ENCODE measurements around the gene TATDN3. TPM values are rescaled to one million over a fixed set of nuclear protein-coding genes. Genes with fewer than 3 reads are reported as not detected.
"Not testable (repeated sequence)": the region's sequence is repeated elsewhere in the genome, so short reads cannot be mapped to it uniquely, and the experiment has no call there.

TATDN3 gene
- total RNA-seq, 1 experiment from 2014 or later: 18.7 TPM

DNA sequence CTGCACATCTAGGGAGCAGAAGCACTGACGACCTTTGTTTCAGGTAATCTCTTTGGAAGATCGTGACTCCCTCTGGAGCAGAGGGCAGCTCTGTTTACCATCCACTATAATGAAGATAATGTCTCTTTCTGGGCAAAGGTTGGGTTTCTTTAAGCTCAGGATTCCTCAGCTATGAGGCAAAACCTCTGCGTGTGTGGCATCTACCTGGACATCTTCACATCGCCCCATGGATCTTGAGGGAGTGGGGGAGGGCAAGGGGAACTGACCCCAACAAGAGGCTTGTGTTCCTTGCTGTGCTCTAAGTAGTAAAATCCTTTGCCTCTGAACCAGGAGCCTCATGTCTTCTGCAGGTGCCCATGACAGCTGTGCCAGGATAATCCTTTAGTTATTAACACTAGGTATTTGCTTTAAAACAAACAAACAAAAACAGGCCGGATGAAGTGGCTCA lies 36.2 kb downstream of the TATDN3 start:
- no peak for DNase-seq (ENCODE audit: low spot score)

- no peak for DNase-seq (ENCODE audit: low spot score)
Observed at GRCh38 chr1:212828395-212828794, 36.7 kb downstream of the TATDN3 start.

DNA sequence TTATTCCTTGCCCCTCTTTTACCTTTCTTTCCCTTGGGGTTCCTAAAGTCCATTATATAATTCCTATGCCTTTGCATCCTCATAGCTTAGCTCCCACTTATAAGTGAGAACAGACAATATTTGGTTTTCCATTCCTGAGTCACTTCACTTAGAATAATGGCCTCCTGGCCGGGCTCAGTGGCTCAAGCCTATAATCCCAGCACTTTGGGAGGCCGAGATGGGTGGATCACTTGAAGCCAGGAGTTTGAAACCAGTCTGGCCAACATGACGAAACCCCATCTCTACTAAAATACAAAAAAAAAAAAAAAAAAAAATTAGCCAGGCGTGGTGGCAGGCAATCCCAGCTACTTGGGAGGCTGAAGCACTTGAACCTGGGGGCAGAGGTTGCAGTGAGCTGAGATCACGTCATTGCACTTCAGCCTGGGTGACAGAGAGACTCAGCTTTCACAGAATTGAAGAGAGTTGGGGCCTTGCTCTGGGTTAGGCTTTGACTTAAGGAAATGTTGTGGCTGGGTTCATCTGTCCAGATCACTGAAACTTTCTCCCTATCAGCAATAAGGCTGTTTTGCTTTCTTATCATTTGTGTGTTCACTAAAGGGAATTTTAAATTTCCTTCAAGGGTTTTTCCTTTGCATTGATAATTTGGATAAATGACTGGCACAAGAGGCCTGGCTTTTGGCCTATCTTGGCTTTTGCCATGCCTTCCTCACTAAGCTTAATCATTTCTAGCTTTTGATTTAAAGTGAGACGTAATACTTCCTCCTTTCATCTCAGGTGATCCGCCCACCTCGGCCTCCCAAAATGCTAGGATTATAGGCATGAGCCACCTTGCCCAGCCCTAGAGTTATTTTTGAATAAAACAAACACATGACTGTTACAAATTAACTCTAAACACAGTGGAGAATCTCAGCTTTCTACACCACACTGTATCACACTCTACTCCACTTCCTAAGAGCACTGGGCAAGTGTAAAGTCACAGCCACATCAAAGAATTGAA lies 41.8 kb downstream of the TATDN3 start:
- DNase-seq (ENCODE audit: low spot score): not testable (repeated sequence)

- no peak for DNase-seq (ENCODE audit: low spot score)
Observed at GRCh38 chr1:212838145-212838544, 46.5 kb downstream of the TATDN3 start.

- DNase-seq (ENCODE audit: low spot score): not testable (repeated sequence)
Observed at GRCh38 chr1:212844521-212844920, 52.8 kb downstream of the TATDN3 start.

- DNase-seq (ENCODE audit: low spot score): no peak
Observed at GRCh38 chr1:212847549-212847948, 55.9 kb downstream of the TATDN3 start, which contains the start of gene SPATA45. Gene SPATA45, minus strand, starts transcription at chr1:212847649. Its CDS starts 11,500 bp downstream, at chr1:212836149.

DNA sequence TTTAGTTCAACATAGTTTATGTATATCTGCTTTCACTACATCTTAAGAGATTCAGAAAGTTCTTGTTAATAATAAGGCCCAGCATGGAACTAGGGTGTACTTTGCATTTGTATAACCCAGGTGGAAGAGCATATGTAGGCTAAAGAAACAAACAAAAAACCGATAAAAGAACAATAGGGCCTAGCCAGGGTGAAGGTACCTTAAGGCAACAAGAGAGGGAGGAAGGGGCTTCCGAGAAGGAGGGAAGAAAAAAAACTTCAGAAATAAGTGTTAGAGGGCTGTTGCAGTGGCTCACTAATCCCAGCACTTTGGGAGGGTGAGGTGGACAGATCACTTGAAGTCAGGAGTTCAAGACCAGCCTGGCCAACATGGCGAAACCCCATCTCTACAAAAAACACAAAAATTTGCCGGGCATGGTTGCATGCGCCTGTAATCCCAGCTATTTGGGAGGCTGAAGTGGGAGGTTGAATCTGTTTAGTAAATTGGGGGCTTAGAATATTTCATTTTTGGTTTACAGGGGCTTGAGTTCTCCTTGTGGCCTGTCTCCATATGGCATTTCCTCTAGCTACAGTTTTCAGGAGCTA lies 60.5 kb downstream of the TATDN3 start:
- DNase-seq (ENCODE audit: low spot score): no peak

GRCh38 chr1:212853658-212854057 lies 62.0 kb downstream of the TATDN3 start:
- DNase-seq (ENCODE audit: low spot score): no peak

GRCh38 chr1:212856755-212857154 lies 65.1 kb downstream of the TATDN3 start:
- DNase-seq (ENCODE audit: low spot score): no peak

DNA sequence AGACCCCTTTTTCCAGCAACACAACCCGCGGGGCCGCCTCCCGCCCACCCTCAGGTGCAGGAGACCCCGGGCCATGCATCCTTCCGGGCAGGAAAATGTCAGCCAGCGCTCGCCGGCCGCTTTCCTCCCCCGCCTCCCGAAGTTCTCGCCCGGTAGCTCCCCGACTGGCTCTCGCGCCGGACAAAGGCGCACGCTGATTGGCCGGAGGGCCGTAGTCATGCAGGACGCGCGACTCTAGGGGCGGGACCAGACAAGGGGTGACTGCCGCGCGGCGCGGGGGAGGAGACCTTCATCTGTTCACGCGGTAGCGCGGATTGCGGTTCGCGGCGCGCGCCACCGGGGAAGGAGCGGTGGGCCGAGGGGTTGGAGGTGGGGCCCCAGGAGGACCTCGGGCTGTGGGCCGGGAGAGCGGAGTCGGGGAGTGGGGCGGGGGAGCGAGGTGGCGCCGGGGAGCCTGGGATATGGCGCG lies 66.3 kb downstream of the TATDN3 start, which contains the start of gene FLVCR1:
FLVCR1 (plus strand) TSS at position 284 of the 469 bp plus-strand sequence; CDS start at position 462, 178 bp downstream.
- DNase-seq (ENCODE audit: low spot score): peak; percentile 93

DNA sequence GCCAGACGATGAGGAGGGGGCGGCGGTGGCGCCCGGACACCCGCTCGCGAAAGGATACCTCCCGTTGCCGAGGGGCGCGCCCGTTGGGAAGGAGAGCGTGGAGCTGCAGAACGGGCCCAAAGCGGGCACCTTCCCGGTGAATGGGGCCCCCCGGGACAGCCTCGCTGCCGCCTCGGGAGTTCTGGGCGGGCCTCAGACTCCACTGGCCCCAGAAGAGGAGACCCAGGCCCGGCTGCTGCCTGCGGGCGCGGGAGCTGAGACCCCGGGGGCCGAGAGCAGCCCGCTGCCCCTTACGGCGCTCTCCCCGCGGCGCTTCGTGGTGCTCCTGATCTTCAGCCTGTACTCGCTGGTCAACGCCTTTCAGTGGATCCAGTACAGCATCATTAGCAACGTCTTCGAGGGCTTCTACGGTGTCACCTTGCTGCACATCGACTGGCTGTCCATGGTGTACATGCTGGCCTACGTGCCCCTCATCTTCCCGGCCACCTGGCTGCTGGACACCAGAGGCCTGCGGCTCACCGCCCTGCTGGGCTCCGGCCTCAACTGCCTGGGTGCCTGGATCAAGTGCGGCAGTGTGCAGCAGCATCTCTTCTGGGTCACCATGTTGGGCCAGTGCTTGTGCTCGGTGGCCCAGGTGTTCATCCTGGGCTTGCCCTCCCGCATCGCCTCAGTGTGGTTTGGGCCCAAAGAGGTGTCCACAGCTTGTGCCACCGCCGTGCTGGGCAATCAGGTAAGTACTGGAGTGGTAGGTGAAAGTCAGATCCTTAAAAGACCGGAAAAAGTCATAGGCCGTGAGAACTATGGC lies 67.0 kb downstream of the TATDN3 start:
- peak; percentile 11 for DNase-seq (ENCODE audit: low spot score)

DNA sequence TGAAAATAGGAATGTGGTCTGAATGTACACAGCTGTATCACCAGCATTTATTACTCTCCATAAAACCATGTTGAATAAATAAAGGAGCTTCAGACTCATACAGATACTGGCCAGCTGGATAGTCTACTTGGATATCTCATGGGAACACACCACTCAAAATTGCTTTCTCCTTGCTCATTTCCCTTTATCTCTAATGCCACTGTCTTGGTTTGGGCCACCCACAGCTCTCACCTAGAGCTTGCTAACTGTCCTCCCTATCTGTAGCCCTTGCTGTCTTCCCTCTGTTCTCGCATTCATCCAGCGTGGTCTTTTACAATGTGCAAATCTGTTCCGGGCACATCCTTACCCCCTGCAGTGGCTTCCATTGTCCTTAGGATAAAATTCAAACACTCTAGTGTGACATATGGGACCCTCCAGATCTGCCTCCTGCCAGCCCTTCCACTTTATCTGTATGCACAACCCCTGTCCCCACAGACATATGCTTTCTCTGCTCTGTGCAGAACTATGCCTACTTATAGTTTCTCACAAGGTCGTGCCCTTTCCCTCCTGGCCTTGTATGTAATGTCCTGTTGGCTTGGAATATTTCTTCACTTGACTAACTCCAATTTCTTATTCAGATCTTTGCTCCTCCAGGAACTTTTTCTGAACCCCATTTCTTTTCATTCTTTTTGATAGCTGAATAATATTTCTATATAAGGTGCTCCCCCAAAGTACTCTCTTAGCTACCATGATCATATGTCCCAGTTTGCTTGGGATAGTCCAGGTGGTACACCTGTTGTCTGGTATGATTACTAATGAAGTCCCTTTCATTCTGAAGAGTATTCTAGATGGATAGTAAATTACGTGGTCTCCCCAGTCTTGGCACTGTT lies 69.3 kb downstream of the TATDN3 start:
- no peak for DNase-seq (ENCODE audit: low spot score)

- DNase-seq (ENCODE audit: low spot score): no peak
Observed at GRCh38 chr1:212862111-212862690, 70.5 kb downstream of the TATDN3 start.

DNA sequence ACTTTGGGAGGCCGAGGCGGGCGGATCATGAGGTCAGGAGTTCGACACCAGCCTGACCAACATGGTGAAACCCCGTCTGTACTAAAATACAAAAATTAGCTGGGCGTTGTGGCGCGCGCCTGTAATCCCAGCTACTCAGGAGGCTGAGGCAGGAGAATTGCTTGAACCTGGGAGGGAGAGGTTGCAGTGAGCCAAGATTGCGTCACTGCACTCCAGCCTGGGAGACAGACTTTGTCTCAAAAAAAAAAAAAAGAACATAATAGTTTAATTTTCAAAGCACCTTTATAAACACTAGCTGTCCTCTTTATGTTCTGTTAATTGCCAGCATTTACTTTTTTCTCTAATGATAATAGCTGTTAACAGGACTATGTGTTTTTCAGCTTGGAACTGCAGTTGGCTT lies 71.7 kb downstream of the TATDN3 start:
- DNase-seq (ENCODE audit: low spot score): not testable (repeated sequence)

GRCh38 chr1:212864201-212864600 lies 72.5 kb downstream of the TATDN3 start:
- DNase-seq (ENCODE audit: low spot score): no peak

Other genes with a start within 250 kb of the TATDN3 start
- 9.1 and 13.3 TPM in 2 replicates for gene ATF3, start 183.1 kb upstream of the TATDN3 start, total RNA-seq (2014; rRNA removed; shearing (Covaris generic))
- gene BATF3, start 92.1 kb upstream of the TATDN3 start, total RNA-seq (2014; rRNA removed; shearing (Covaris generic)): 3.8 and 6.5 TPM in 2 replicates
- 46.8 and 51.2 TPM in 2 replicates for gene NSL1, start 117 bp upstream of the TATDN3 start, total RNA-seq (2014; rRNA removed; shearing (Covaris generic))
- gene SPATA45, start 55.8 kb downstream of the TATDN3 start, total RNA-seq (2014; rRNA removed; shearing (Covaris generic)): 0.75 TPM in 1 of 2 replicates, not detected in the other
- gene FLVCR1, start 66.4 kb downstream of the TATDN3 start, total RNA-seq (2014; rRNA removed; shearing (Covaris generic)): 9.3 and 9.7 TPM in 2 replicates
- 0.31 and 2.5 TPM in 2 replicates for gene VASH2, start 158.6 kb downstream of the TATDN3 start, total RNA-seq (2014; rRNA removed; shearing (Covaris generic))
- 30.8 and 32.7 TPM in 2 replicates for gene ANGEL2, start 224.0 kb downstream of the TATDN3 start, total RNA-seq (2014; rRNA removed; shearing (Covaris generic))